Stimulated activated CD4-positive, alpha-beta T cell treated with anti-CD3 and anti-CD28 coated beads, TNF-alpha, amount 100 ng/mL, for 4 hours (primary cell): ENCODE results near the gene NHLH2.

Experiments used
- DNase-seq, 3 experiments: peaks; one replicate each; pipeline ENCODE4 v3.0.0-alpha.2; 2020; ENCODE audit warnings: low read depth in 3 of 3

Gene NHLH2

GRCh38 chr1:115838431-115839028, 2.4 kb downstream of the NHLH2 start:
- DNase-seq, result no peak

GRCh38 chr1:115837740-115838421, 3.0 kb downstream of the NHLH2 start:
- DNase-seq, result no peak

GRCh38 chr1:115837341-115837739, 3.6 kb downstream of the NHLH2 start:
- DNase-seq, result no peak

- no peak for DNase-seq
Observed at GRCh38 chr1:115833856-115834255, 7.1 kb downstream of the NHLH2 start.

GRCh38 chr1:115832651-115833050, 8.3 kb downstream of the NHLH2 start:
- no peak for DNase-seq

GRCh38 chr1:115830963-115831362, 10.0 kb downstream of the NHLH2 start:
- DNase-seq, result no peak

GRCh38 chr1:115829947-115830346, 11.0 kb downstream of the NHLH2 start:
- no peak for DNase-seq

GRCh38 chr1:115829023-115829674, 11.8 kb downstream of the NHLH2 start:
- no peak for DNase-seq

- DNase-seq, result no peak
Observed at GRCh38 chr1:115828101-115829022, 12.6 kb downstream of the NHLH2 start.

GRCh38 chr1:115827452-115828044, 13.4 kb downstream of the NHLH2 start:
- no peak for DNase-seq

GRCh38 chr1:115826628-115827027, 14.3 kb downstream of the NHLH2 start:
- no peak for DNase-seq

GRCh38 chr1:115822117-115822516, 18.8 kb downstream of the NHLH2 start:
- DNase-seq, result no peak

GRCh38 chr1:115815694-115816093, 25.2 kb downstream of the NHLH2 start:
- no peak for DNase-seq

GRCh38 chr1:115814685-115815398, 26.1 kb downstream of the NHLH2 start:
- DNase-seq, result no peak

GRCh38 chr1:115813727-115814126, 27.2 kb downstream of the NHLH2 start:
- no peak for DNase-seq

GRCh38 chr1:115811140-115811828, 29.6 kb downstream of the NHLH2 start:
- no peak for DNase-seq

GRCh38 chr1:115810609-115811008, 30.3 kb downstream of the NHLH2 start:
- DNase-seq, result no peak

GRCh38 chr1:115809847-115810246, 31.1 kb downstream of the NHLH2 start:
- no peak for DNase-seq

GRCh38 chr1:115809076-115809475, 31.9 kb downstream of the NHLH2 start:
- no peak for DNase-seq

- peak in 1 of 3 experiments; percentile 9 for DNase-seq
Observed at GRCh38 chr1:115807723-115808122, 33.2 kb downstream of the NHLH2 start.
